Neuronal stem cell (in vitro differentiated cells): ENCODE results near the gene LRP4.

Experiments used
- DNase-seq: peaks from one replicate; pipeline ENCODE4 v3.0.0-alpha.2; 2013; ENCODE audit warnings: low spot score
- H2AFZ ChIP-seq: one replicate; pipeline ENCODE4 v1.6.1; 2013; ENCODE audit warnings: mild to moderate bottlenecking, low read length, inconsistent platforms
- H2AK5ac ChIP-seq: 2 replicates; pipeline ENCODE4 v1.6.1; 2013; ENCODE audit warnings: low read depth, mild to moderate bottlenecking, inconsistent platforms, low read length, moderate library complexity, mixed read lengths
- H2BK120ac ChIP-seq: 2 replicates; pipeline ENCODE4 v1.6.1; 2013; ENCODE audit warnings: low read depth, mild to moderate bottlenecking, inconsistent platforms, low read length, moderate library complexity, mixed read lengths
- H2BK12ac ChIP-seq: one replicate; pipeline ENCODE4 v1.6.1; 2013; ENCODE audit warnings: low read length, inconsistent platforms
- H2BK15ac ChIP-seq: 2 replicates; pipeline ENCODE4 v1.6.1; 2013; ENCODE audit warnings: mild to moderate bottlenecking, low read length, inconsistent platforms, mixed read lengths
- H2BK5ac ChIP-seq: one replicate; pipeline ENCODE4 v1.6.1; 2013; ENCODE audit warnings: inconsistent platforms, mild to moderate bottlenecking, low read length, moderate library complexity
- H3K14ac ChIP-seq: one replicate; pipeline ENCODE4 v1.6.1; 2013; ENCODE audit warnings: low read length, inconsistent platforms
- H3K18ac ChIP-seq: 2 replicates; pipeline ENCODE4 v1.6.1; 2013; ENCODE audit warnings: low read length, inconsistent platforms
- H3K23ac ChIP-seq: 2 replicates; pipeline ENCODE4 v1.6.1; 2013; ENCODE audit warnings: low read depth, mild to moderate bottlenecking, mixed read lengths, low read length, inconsistent platforms; ENCODE audit not compliant: poor library complexity
- H3K27ac ChIP-seq: replicated peaks from 3 replicates; pipeline ENCODE4 v1.5.1; 2013; ENCODE audit warnings: low read length, inconsistent platforms
- H3K27me3 ChIP-seq, 3 experiments: 2 replicates each; pipeline ENCODE4 v1.6.1; 2013; ENCODE audit warnings: low read length in 3 of 3, mild to moderate bottlenecking in 2 of 3, inconsistent platforms in 1 of 3, low read depth in 1 of 3, mixed read lengths in 1 of 3, moderate library complexity in 1 of 3; ENCODE audit not compliant: control insufficient read depth in 3 of 3, insufficient read depth in 3 of 3
- H3K36me3 ChIP-seq, 2 donors: replicated peaks in 1 of 2; 2 replicates each; pipeline ENCODE4 v1.6.1; 2013; ENCODE audit warnings: low read length in 2 of 2; ENCODE audit not compliant: control insufficient read depth in 2 of 2, insufficient read depth in 2 of 2
- H3K4ac ChIP-seq: 2 replicates; pipeline ENCODE4 v1.6.1; 2013; ENCODE audit warnings: inconsistent platforms, mild to moderate bottlenecking, low read length, moderate library complexity
- H3K4me1 ChIP-seq, 2 donors: 1 replicate in 1 of 2; 2 replicates in 1 of 2; pipeline ENCODE4 v1.6.1; 2013; ENCODE audit warnings: low read length in 2 of 2, low read depth in 1 of 2; ENCODE audit not compliant: control insufficient read depth in 2 of 2, insufficient read depth in 1 of 2
- H3K4me2 ChIP-seq: one replicate; pipeline ENCODE4 v1.6.1; 2013; ENCODE audit warnings: mild to moderate bottlenecking, low read length, inconsistent platforms; ENCODE audit not compliant: insufficient read depth, poor library complexity, severe bottlenecking
- H3K4me3 ChIP-seq, 2 donors: 2 replicates each; pipeline ENCODE4 v1.5.1; 2013; ENCODE audit warnings: low read length in 2 of 2, mild to moderate bottlenecking in 2 of 2, inconsistent platforms in 1 of 2, moderate library complexity in 1 of 2
- H3K79me1 ChIP-seq: one replicate; pipeline ENCODE4 v1.6.1; 2013; ENCODE audit warnings: low read depth, mild to moderate bottlenecking, inconsistent platforms, low read length, moderate library complexity
- H3K9ac ChIP-seq: one replicate; pipeline ENCODE4 v1.6.1; 2013; ENCODE audit warnings: mild to moderate bottlenecking, low read depth, low read length, inconsistent platforms; ENCODE audit not compliant: poor library complexity
- H3K9me3 ChIP-seq, 2 donors: replicated peaks in 1 of 2; 2 replicates each; pipeline versions ENCODE3 to v1.6.1; 2013; ENCODE audit warnings: low read length in 2 of 2, mild to moderate bottlenecking in 2 of 2, inconsistent platforms in 1 of 2, low read depth in 1 of 2, mixed read lengths in 1 of 2, moderate library complexity in 1 of 2; ENCODE audit not compliant: control insufficient read depth in 2 of 2, insufficient read depth in 1 of 2
- H4K8ac ChIP-seq: one replicate; pipeline ENCODE4 v1.6.1; 2013; ENCODE audit warnings: low read depth, mild to moderate bottlenecking, inconsistent platforms, low read length, moderate library complexity
- H4K91ac ChIP-seq: one replicate; pipeline ENCODE4 v1.6.1; 2013; ENCODE audit warnings: low read length, low read depth, mild to moderate bottlenecking, inconsistent platforms; ENCODE audit not compliant: poor library complexity
- WGBS, 2 donors: extraction: QIAGEN DNeasy Blood & Tissue Kit; methylation state at CpG; one replicate each; pipeline ENCODE4 v1.1.7; 2013; ENCODE audit warnings: missing lambda C conversion rate in 2 of 2, mixed read lengths in 1 of 2; ENCODE audit not compliant: insufficient read length in 2 of 2, insufficient replicate concordance in 1 of 2; ENCODE audit errors: extremely low coverage in 2 of 2; 5-methylcytosine and 5-hydroxymethylcytosine counted together

The LRP4 gene

GRCh38 chr11:46890665-46891064, 27.7 kb downstream of the LRP4 start:
- Histone ChIP-seq H3K27ac (no peak overlapping the region), H3K36me3 (peaks cover 35 to 78% of the 10 kb centered on the region in 2 donors)

GRCh38 chr11:46889689-46890475, 28.5 kb downstream of the LRP4 start:
- H3K4ac ChIP-seq, result no peak overlapping the region
- no peak overlapping the region for H3K14ac ChIP-seq
- H2BK15ac ChIP-seq, result peak overlapping the region; percentile 30
- H4K91ac ChIP-seq, result no peak overlapping the region
- peak overlapping the region; percentile 90 for H2BK12ac ChIP-seq
- no peak overlapping the region for H3K9ac ChIP-seq
- H3K23ac ChIP-seq, result no peak overlapping the region
- no peaks in the 10 kb centered on the region for H3K4me1 ChIP-seq
- H3K9me3 ChIP-seq, result peaks cover 0 to 8% of the 10 kb centered on the region in 2 donors
- peak overlapping the region; percentile 81 for H2AK5ac ChIP-seq
- no peak overlapping the region for H3K4me2 ChIP-seq
- no peak overlapping the region for H2BK120ac ChIP-seq
- H2BK5ac ChIP-seq, result no peak overlapping the region
- H3K4me3 ChIP-seq, result no peak overlapping the region
- peaks cover 34 to 78% of the 10 kb centered on the region in 2 donors for H3K36me3 ChIP-seq
- H3K27ac ChIP-seq, result no peak overlapping the region
- peak; percentile 73 for DNase-seq
- H3K18ac ChIP-seq, result peak overlapping the region; percentile 76
- H2AFZ ChIP-seq, result no peak overlapping the region
- no peak overlapping the region for H4K8ac ChIP-seq
- peaks cover 0 to 2% (median 0%) of the 10 kb centered on the region in 3 experiments for H3K27me3 ChIP-seq
- H3K79me1 ChIP-seq, result no peaks in the 10 kb centered on the region
- no CpG with 5 or more reads among the region's 23 CpGs for WGBS, 2 donors

More at GRCh38 chr11:46890665-46891064, 27.7 kb downstream of the LRP4 start:
- WGBS, 2 donors, result no CpG with 5 or more reads among the region's 2 CpGs
- no peaks in the 10 kb centered on the region for H3K27me3 ChIP-seq
- H2AK5ac ChIP-seq, result no peak overlapping the region
- no peak overlapping the region for H3K4ac ChIP-seq
- no peak overlapping the region for H3K4me2 ChIP-seq
- H3K4me3 ChIP-seq, result no peak overlapping the region
- no peak overlapping the region for H4K8ac ChIP-seq
- no peak overlapping the region for H2BK120ac ChIP-seq
- no peak overlapping the region for H3K14ac ChIP-seq
- no peaks in the 10 kb centered on the region for H3K4me1 ChIP-seq
- no peak overlapping the region for H3K23ac ChIP-seq
- no peak overlapping the region for H2AFZ ChIP-seq
- no peak overlapping the region for H2BK12ac ChIP-seq
- no peak overlapping the region for H2BK5ac ChIP-seq
- no peak for DNase-seq
- no peak overlapping the region for H4K91ac ChIP-seq
- H3K9me3 ChIP-seq, result peaks cover 0 to 5% of the 10 kb centered on the region in 2 donors
- peaks cover under 1% of the 10 kb centered on the region for H3K79me1 ChIP-seq
- no peak overlapping the region for H2BK15ac ChIP-seq
- no peak overlapping the region for H3K18ac ChIP-seq
- no peak overlapping the region for H3K9ac ChIP-seq

- Histone ChIP-seq H3K18ac (no peak overlapping the region), H2BK15ac (no peak overlapping the region), H3K9ac (no peak overlapping the region), H2BK12ac (no peak overlapping the region), H2AK5ac (no peak overlapping the region), H3K4ac (no peak overlapping the region), H3K14ac (no peak overlapping the region), H2AFZ (no peak overlapping the region), H3K27ac (no peak overlapping the region), H2BK5ac (no peak overlapping the region), H3K27me3 (peaks cover 0 to 2% (median 0%) of the 10 kb centered on the region in 3 experiments), H4K8ac (no peak overlapping the region), H3K23ac (no peak overlapping the region), H3K79me1 (no peaks in the 10 kb centered on the region), H3K9me3 (peaks cover 0 to 8% of the 10 kb centered on the region in 2 donors), H3K4me2 (no peak overlapping the region), H2BK120ac (no peak overlapping the region), H3K4me1 (no peaks in the 10 kb centered on the region), H3K4me3 (no peak overlapping the region), H4K91ac (no peak overlapping the region), H3K36me3 (peaks cover 30 to 73% of the 10 kb centered on the region in 2 donors)
- no peak for DNase-seq
- no CpG with 5 or more reads among the region's 7 CpGs for WGBS, 2 donors
Observed at GRCh38 chr11:46889251-46889650, 29.1 kb downstream of the LRP4 start.

GRCh38 chr11:46888636-46889035, 29.7 kb downstream of the LRP4 start:
- Histone ChIP-seq H3K36me3 (peaks cover 33 to 76% of the 10 kb centered on the region in 2 donors), H2BK5ac (no peak overlapping the region), H3K14ac (no peak overlapping the region), H3K27me3 (peaks cover 0 to 2% (median 0%) of the 10 kb centered on the region in 3 experiments), H3K9me3 (peaks cover 0 to 8% of the 10 kb centered on the region in 2 donors), H2BK12ac (no peak overlapping the region), H2BK15ac (no peak overlapping the region), H2AFZ (no peak overlapping the region), H4K8ac (no peak overlapping the region), H3K23ac (no peak overlapping the region), H2BK120ac (no peak overlapping the region), H3K4ac (no peak overlapping the region), H3K4me1 (no peaks in the 10 kb centered on the region), H3K4me3 (no peak overlapping the region), H3K4me2 (no peak overlapping the region), H3K9ac (no peak overlapping the region), H3K18ac (no peak overlapping the region), H4K91ac (no peak overlapping the region), H3K79me1 (no peaks in the 10 kb centered on the region), H2AK5ac (no peak overlapping the region), H3K27ac (no peak overlapping the region)
- no CpG with 5 or more reads among the region's 5 CpGs for WGBS, 2 donors
- no peak for DNase-seq
